ENCODE results near the gene COL12A1. TPM values are rescaled to one million over a fixed set of nuclear protein-coding genes. Genes with fewer than 3 reads are reported as not detected.

COL12A1 gene
- total RNA-seq, 1 donor, result under 0.01 TPM

- no peak for DNase-seq (ENCODE audit: low read depth in 2 of 3, low spot score in 2 of 3)
Observed at GRCh38 chr6:75108333-75108974, 97.4 kb downstream of the COL12A1 start.

GRCh38 chr6:75107913-75108312 lies 97.9 kb downstream of the COL12A1 start:
- DNase-seq (ENCODE audit: low read depth in 2 of 3, low spot score in 2 of 3), result no peak

- DNase-seq (ENCODE audit: low read depth in 2 of 3, low spot score in 2 of 3), result no peak
Observed at GRCh38 chr6:75106426-75106825, 99.4 kb downstream of the COL12A1 start.

- DNase-seq (ENCODE audit: low read depth in 2 of 3, low spot score in 2 of 3), result no peak
Observed at GRCh38 chr6:75103431-75103830, 102.4 kb downstream of the COL12A1 start.

- DNase-seq (ENCODE audit: low read depth in 2 of 3, low spot score in 2 of 3), result no peak
Observed at GRCh38 chr6:75102301-75102700, 103.6 kb downstream of the COL12A1 start.

GRCh38 chr6:75101896-75102295 lies 104.0 kb downstream of the COL12A1 start:
- no peak for DNase-seq (ENCODE audit: low read depth in 2 of 3, low spot score in 2 of 3)

- no peak for DNase-seq (ENCODE audit: low read depth in 2 of 3, low spot score in 2 of 3)
Observed at GRCh38 chr6:75098709-75099108, 107.1 kb downstream of the COL12A1 start.

GRCh38 chr6:75096966-75097365 lies 108.9 kb downstream of the COL12A1 start:
- DNase-seq (ENCODE audit: low read depth in 2 of 3, low spot score in 2 of 3), result no peak

GRCh38 chr6:75094614-75095200 lies 111.1 kb downstream of the COL12A1 start:
- no peak for DNase-seq (ENCODE audit: low read depth in 2 of 3, low spot score in 2 of 3)

- no peak for DNase-seq (ENCODE audit: low read depth in 2 of 3, low spot score in 2 of 3)
Observed at GRCh38 chr6:75091467-75092190, 114.2 kb downstream of the COL12A1 start.

- no peak for DNase-seq (ENCODE audit: low read depth in 2 of 3, low spot score in 2 of 3)
Observed at GRCh38 chr6:75090576-75090975, 115.3 kb downstream of the COL12A1 start.

- DNase-seq (ENCODE audit: low read depth in 2 of 3, low spot score in 2 of 3), result no peak
Observed at GRCh38 chr6:75089921-75090320, 115.9 kb downstream of the COL12A1 start.

GRCh38 chr6:75089151-75089897 lies 116.5 kb downstream of the COL12A1 start:
- DNase-seq (ENCODE audit: low read depth in 2 of 3, low spot score in 2 of 3), result no peak

- no peak for DNase-seq (ENCODE audit: low read depth in 2 of 3, low spot score in 2 of 3)
Observed at GRCh38 chr6:75085931-75086635, 119.8 kb downstream of the COL12A1 start.

- DNase-seq (ENCODE audit: low read depth in 2 of 3, low spot score in 2 of 3), result no peak
Observed at GRCh38 chr6:75084872-75085381, 120.9 kb downstream of the COL12A1 start.

GRCh38 chr6:75084018-75084417 lies 121.8 kb downstream of the COL12A1 start:
- DNase-seq (ENCODE audit: low read depth in 2 of 3, low spot score in 2 of 3), result no peak

GRCh38 chr6:75081921-75082320 lies 123.9 kb downstream of the COL12A1 start:
- DNase-seq (ENCODE audit: low read depth in 2 of 3, low spot score in 2 of 3), result no peak

GRCh38 chr6:75081047-75081446 lies 124.8 kb downstream of the COL12A1 start:
- DNase-seq (ENCODE audit: low read depth in 2 of 3, low spot score in 2 of 3), result no peak

- DNase-seq (ENCODE audit: low read depth in 2 of 3, low spot score in 2 of 3), result no peak
Observed at GRCh38 chr6:75079589-75079988, 126.3 kb downstream of the COL12A1 start.

- DNase-seq (ENCODE audit: low read depth in 2 of 3, low spot score in 2 of 3), result no peak
Observed at GRCh38 chr6:75077701-75078100, 128.2 kb downstream of the COL12A1 start.

Measured in hematopoietic multipotent progenitor cell (in vitro differentiated cells).